Measurements from ENCODE around the gene CCDC82.

Gene CCDC82

DNA sequence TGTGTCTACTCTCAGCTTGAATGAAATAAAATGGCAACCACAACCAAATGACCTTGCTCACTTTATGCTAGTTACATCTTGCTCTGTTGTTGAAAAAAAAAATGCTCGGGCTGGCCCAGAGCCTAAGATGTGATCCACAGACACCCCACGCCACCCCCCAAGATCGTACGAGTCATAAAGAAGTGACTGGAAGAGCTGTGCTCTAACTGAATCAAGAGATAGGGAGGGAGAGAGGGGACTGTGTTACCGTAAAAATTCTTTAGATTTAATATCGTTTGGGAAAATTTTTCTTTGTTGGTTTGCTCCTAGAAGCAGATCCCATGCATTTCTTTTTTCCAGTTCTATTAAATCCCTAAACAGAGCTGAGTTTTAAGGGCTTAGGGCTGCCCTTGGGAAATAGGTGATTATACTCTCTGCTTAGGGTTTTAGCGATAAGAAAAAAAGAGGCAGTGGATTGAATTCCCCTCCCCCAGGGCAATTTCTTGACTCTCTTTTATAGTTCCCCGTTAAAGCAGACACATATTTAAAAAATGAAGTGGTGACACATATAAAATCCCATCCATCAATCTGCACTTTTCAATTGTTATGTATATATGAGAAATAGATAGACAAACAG lies 61.2 kb downstream of the CCDC82 start:
- no peak for DNase-seq

DNA sequence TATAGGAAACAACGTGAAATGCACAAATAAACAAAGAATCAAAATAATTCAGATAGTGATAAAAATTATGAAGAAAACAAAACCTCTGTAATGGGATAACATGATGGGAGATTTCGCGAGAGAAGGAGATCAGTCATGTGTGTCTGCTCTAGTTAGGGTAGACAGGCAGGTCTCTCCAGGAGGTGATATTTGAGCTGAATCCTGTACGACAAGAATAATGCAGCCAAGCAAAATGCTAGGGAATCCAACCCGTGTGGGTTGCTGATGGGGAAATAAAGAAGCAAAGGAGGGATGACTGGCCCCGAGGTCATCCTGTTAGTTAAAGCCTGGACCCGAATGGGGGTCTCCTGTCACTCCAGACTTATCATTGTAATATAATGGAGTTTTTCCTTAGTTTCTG lies 62.8 kb downstream of the CCDC82 start:
- DNase-seq = no peak

DNA sequence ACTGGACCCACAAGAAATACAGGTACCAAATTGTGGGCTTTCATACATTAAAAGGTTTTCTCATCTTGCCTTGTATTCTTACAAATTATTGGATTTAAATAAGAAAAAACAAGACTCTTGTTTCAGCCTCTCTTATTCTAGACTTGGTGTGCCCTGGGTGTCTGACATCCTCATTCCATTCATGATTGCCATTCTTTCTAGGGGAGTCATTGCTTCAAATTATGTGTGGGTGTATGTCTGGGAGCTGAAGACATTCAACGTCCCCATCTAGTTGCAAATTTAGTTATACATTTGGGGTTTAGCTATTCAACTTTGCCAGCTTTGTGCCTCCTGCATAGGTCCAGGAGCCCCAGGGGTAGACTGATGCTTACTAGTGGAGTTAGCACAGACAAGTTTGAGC lies 64.8 kb downstream of the CCDC82 start:
- DNase-seq = no peak

DNA sequence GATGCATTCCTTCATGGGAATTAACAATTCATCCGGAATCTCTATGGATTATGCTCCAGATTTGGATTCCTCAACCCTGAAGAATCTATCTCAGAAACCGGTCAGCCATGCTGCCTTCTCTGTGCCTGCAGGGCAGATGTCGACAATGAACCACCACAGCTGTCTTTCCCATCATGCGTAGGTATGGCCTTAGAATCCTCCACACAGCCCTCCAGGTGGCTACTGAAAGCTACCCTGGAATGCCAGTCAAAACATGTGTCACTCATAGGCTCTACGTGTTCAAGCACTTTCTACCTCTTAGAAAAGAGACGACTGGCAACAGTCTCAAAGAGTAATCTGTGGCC lies 66.1 kb downstream of the CCDC82 start:
- no peak for DNase-seq

DNA sequence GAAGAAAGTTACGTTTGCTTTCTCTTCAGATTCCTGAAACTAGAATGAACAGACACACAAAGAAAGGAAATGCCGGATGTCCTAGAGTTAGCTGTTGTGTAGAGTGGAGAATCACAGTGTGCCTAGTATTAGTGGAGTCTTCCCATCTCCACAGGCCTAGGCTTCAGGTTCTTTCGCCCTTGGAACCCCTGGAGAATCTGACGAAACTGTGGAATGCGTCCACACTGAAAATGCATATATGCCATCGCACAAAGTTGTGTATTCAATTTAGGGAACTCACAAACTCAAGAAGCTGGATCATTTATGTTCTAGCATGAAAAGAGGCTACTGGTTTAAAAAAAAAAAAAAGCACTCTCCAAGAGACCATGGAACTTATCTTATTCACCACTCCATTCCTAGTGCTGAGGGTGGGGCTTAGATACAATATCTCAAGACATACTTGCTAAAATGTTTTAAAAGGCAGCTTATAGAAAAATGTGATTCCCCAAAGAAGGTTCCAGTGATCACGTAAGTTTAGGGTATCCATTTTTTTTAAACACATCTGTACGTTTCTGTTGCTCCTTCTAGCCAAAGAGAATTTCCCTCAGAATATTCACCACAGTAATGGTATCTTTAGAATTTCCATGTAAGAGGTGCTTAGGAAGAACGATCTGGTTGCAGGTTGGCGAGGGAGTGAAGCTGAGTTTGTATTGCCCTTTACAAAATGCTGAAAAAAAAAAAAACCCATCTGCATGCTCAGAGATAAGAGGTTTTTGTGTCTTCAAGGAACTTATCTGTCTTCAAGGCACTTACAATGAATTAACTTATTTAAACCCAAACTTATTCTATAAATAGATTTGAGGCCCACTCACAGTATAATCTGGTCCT lies 66.7 kb downstream of the CCDC82 start:
- no peak for DNase-seq

DNA sequence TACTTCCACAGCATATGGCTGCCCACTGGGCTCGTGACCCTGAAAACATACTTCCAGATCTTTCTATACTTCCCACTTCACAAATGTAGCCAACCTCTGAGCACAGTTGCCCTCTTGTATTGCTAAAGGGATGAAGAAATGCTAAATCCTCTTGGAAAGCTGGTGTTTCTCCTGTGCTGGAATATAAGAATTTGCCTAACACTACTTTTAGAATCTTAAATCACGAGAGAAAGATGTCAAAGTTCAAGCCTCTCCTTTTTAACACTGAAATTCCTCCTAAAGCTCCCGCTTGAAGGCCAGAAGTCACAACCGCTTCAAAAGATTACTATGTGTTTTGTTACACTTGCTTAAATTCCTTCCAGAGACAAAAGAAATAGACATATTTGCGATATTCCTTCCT lies 68.6 kb downstream of the CCDC82 start:
- DNase-seq = no peak

DNA sequence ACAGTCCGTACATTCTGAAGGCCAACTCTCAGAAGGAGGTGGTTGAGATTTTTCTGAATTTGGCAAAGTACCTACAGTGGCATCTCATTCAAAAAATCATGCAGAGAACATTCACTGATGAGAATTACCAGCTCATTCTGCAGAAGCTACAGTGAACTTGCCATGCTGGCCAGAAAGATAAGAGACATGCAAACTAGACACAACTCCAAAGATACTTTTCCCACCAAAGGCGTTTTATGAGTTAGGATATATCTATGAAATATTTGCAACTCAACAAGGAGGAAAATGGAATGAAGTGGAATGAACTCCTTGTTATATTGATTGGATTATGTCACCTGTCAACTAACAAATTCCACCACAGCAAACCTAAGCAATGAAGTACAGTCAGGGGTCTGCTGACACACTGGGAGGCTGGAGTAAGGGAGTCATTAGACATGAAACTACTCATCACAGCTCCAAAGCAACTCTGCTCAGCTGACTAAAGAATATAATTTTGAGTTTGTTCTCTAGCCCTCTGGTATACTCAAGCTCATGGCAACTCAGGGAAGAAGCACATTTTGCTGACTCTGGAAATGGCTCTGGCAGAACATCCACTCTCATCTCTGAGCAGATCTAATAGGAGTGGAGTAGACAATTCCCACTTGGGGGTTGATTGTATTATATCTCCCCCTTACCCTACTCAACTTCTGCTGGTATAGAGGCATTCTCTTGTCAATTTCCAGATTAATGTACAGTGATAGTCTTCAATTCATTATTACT lies 69.6 kb downstream of the CCDC82 start:
- DNase-seq = no peak

DNA sequence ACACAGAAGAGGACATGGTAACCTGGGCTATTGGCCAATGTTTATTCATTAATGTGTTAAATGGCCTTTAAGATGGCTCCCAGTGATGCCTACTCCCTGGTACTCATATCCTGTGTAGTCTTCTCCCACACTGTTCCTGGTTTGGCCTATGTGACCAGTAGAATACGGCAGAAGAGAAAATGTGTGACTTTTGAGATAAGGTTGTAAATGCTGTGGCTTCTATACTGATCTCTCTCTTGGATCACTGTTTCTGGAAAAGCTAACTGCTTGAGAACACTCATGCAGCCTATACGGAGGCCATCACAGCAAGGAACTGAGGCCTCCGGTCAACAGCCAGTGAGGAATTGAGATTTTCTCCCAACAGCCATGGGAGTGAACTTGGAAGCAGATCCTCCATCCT lies 70.9 kb downstream of the CCDC82 start:
- DNase-seq = no peak

DNA sequence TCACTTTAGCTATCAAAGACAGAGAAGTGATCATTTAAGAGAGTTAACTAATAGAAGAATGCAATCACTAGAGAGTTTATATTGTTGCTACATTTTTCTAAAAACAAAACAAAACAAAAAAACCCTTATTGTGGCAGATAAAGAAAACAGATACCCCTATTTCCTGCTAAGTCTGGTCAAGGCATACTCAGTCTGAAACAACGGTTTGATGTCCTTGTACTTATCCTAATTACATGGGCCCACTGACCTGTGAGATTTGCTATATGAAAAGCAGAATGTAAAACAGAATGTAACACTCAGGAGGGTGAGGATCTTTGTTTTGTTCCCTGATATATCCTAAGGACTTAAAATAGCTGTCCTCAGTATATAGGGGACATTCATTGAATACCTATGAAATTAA lies 71.3 kb downstream of the CCDC82 start:
- peak; percentile 30 for DNase-seq

DNA sequence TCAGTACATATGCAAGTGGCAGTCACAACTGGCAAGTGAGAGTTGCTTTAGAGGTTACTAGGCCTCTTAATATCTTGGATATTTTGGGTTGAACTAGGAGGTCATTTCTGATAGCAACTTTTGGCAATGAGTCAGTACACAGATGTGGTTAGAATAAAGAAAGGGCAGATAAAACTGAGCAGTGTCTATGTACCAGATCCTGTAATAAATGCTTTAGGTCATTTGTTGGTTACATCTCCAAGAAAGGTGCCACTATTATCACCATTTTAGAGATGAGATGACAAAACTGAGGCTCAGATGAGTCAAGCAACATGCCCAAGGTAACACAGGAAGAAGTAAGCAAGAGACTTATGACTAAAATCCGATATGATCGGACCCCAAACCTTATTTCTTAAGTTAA lies 71.7 kb downstream of the CCDC82 start:
- peak; percentile 85 for DNase-seq

DNA sequence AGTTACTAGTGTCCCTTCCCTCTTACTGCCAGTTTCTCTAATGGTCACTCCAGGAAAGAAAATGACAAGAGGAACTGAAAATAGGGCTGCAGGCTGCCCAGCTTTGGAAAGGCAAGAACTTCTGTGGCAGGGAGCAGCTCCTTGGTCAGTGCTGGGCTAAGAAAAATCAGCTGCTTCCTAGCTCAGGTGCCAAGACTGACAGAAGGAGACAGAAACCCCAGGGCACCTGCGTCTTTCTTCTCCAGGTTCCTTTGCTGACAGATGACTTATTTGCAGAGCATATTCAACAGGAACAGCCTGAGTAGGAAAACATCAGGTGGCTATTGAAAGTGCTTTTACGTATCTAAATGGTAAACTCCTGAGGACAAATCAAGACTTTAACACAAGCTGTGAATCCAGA lies 72.1 kb downstream of the CCDC82 start:
- DNase-seq = no peak

DNA sequence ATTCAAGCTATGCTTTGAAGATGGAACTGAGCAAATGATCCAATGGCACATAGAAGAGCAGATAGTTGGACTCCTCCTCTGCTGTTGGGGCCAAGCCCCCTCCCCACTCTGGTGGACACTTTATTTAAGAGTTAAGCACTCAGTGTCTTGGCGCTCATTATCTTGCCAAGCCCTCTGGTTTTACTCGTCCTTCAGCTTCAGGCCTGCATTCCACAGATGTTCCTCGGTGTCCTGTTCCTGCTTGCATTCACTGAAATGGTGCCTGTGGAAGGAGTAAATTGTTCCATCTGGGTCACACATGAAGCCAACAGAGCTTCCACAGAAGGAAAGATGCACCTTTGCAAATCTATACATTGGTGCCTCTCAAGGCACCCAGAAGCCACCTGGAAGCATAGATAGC lies 72.8 kb downstream of the CCDC82 start:
- no peak for DNase-seq

DNA sequence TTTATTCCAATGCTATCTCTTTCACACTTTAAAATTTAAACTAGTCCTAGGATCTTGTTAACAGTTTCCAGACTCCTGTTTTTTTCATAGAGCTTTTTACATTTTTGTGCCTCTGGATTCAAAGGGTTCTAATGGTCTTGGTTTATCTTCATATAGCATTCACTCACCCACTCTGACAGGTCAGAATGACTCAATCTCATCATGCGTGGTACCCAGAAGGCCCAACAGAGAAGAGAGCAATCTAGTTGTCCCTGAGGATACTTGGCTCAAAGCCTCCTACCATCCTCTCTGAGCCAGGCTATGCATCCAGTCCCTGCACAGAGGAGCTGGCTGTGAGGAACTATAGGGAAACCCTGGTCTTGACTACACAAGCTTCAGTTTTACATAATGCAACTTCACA lies 74.2 kb downstream of the CCDC82 start:
- DNase-seq = no peak

DNA sequence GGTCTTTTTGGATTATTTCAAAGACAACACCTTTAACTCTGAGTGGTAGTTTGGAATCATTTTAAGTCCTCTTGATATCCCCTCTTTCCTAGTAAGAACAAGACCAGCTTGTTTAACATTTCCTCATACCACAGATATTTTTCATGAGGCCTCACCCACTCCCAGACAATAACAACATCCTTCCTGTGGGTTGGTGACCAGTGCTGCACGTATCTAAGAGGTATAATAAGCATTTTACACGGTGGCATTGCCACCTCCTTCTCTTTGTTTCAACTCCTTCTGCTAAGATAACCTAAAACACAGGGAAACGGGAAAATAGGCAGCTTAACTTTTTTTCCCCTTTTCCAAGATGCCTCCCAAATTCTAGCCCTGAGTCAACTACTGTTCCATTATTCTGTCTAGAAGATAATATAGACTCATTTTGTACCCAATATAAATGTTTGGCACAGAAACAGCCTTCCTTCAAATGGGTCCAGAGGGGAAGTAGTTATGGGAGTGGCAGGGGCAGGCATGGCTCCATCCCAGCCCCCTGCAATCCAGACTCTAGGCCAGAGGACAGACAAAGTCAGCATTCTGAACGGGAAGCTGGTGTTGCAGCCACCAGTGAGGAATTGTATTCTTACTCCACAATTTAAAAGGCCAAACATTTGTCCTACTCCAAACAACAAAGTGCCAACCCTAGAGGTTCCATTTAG lies 75.2 kb downstream of the CCDC82 start:
- DNase-seq = peak; percentile 30

DNA sequence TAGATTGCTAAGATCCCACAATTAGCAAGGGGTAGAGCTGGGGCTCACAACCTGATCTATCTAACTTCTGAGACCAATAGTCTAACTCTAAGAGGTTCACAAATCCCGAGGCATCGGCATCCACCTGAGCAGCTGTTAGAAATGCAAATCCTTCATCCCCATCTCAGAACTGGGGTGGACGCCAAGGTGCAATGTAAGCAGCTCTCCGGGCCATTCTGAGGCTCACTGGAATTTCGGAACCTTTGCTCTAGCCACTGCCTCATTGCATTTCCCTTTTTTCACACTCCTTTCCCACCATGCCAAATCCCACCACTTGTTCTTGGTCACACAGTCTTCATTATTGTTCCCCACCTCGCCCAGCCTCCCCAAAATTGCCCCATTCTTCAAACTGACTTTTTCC lies 76.5 kb downstream of the CCDC82 start:
- no peak for DNase-seq

DNA sequence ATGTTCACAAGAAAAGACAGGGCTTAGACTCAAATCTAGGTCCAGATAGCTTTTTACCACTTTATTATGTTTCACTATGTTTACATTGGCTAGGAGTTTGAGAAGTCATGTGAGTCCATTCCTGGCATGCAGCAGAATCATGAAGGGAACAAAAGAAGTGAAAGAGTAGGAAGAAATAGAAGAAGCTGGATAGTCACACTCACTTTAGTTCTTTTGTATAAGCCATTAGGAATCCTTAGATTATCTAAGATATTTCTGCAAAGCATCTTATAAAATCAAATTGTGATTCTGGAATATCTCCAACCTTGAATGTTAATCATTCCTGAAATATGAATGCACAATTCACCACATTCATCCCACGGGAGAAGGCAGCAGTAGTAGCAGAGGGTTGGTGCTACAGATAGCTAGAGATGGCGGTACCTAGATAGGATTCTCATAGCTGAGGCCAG lies 78.6 kb downstream of the CCDC82 start:
- no peak for DNase-seq

DNA sequence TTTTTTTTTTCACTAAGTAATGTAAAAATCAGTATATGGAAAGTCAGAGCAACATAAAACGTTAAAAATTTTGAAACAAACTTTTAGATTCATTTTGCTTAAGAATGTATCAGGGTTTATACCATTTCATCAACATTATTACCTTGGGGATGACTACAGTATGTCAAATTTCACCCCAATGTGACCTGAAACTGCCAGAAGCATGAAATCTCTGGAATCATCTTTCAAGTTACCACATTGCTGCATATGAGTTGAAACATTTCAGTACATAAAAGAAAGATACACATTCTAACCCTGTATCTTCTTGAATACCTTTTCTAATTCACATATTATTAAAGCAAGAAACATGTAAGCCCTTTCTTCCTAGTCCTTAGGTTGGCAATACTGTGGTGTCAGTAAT lies 79.5 kb downstream of the CCDC82 start:
- DNase-seq = no peak

DNA sequence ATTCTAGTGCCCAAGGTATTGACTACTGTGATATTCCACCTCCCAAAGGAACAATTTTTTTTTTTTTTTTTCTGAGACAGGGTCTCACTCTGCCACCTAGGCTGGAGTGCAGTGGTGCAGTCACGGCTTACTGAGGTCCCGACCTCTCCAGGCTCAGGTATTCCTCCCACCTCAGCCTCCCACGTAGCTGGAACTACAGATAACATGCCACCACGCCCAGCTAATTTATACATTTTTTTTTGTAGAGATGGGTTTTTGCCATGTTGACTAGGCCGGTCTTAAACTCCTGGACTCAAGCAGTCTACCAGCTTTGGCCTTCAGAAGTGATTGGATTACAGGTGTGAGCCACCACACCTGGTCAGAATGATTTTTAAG lies 80.1 kb downstream of the CCDC82 start:
- DNase-seq = no peak

DNA sequence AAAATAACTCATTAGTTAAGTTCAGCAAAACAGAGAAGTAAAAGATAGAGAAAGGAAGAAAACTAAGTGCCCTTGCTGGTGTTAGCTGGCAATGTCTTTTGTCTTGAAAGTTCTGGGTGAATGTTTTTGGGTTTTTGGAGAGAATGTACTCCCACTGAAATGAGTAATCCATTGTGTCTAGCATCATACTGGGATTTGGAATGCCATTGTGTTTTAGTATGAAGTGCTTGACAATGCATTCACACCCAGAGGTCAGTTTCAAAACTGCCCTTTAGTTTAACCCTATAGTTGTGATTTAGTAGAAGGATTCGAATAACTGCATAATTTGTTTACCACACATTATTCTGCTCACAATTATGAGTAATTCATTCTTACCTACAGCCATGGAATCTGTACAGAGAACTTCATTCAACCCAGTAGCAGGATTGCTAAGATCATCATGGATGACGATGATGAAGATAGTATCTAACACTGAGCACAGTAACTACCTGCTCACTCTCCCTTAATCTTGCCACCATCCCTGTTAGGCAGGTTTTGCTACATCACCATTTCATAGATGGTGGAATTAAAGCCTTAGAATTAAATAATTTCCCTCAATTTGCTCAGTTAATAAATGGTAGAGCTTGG lies 80.6 kb downstream of the CCDC82 start:
- no peak for DNase-seq

DNA sequence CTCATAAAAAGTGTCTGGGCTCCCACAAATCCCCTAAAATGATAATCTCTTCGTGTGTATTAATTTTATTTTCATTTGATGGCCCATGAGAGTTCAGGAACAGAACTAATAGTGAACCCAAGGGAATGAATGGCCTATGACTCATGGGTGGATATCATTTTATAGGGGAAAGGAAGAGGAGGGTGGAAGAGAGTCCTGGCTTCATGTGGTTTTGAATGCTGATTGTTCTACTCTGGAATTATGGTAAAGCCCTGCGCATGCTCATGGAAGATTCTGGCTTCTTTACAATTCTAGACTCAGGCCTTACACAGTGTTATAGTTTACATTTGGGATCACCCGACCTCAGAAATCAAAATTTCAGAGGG lies 82.0 kb downstream of the CCDC82 start:
- no peak for DNase-seq

DNA sequence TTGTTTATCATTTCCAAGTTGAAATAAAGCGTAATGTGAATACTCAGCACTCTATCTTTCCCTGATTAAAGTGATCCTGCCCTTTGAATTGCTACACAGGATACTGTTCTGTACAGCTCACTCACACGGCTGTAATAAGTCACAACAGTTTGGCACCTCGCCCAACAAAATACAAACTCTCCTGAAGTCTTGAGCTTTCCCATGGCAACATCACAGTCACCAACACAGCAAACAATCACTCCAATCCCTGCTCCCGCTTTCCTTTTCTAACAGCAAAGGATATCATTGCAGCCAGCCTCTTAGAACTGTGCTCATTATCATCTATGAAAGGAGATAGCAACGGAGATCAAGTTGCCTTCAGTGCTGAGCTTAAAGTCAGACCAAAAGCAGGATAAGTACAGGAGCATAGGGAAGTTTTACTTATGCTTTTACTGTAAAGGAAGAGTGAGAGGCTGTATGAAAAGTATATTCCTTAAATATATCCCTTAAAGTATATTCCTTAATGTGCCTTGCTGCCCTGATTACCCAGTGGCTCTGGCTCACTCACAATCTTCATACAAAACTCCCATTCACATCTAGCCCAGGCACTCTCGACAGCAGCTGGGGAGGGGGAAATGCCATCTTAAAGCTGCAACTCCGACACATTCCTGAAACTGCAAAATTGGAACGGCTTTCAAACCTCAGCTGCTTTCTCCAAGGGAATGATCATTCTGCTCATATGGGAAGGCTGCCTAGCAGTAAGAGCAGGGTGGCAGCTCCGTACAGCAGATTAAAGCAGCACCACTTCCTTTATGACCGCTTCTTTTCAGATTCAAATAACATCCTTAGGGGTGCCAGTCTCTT lies 82.6 kb downstream of the CCDC82 start:
- no peak for DNase-seq

DNA sequence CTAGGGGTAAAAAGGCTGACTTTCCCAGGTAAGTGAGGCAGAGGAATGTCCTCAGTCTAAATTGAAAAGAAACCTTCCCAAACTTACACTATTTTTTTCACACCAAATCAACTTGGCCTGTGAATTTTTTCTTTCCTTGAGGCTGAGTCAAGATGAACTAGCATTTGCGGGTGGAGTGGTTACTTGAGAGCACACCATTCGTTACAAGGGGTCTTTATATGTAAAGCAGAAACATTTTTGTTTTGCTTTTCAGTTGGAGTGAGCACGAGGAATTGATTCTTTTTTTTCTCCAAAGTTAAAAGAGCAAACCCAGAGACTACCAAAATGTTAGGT lies 83.1 kb downstream of the CCDC82 start:
- no peak for DNase-seq
